ENCODE measurements around the gene TCFL5.
A peak's percentile ranks its signal among the peaks of the same experiment; 100 is the strongest.

TCFL5 gene

GRCh38 chr20:62811720-62812119, 49.9 kb downstream of the TCFL5 start:
- no peaks in the 10 kb centered on the region for H3K9me3 Mint-ChIP-seq
- no peak overlapping the region for H3K27ac Mint-ChIP-seq
- peaks cover 16% of the 10 kb centered on the region for H3K4me1 Mint-ChIP-seq
- peaks cover 5% of the 10 kb centered on the region for H3K27me3 Mint-ChIP-seq
- no peak overlapping the region for H3K4me3 Mint-ChIP-seq
- H3K36me3 Mint-ChIP-seq: peaks cover 2% of the 10 kb centered on the region

DNA sequence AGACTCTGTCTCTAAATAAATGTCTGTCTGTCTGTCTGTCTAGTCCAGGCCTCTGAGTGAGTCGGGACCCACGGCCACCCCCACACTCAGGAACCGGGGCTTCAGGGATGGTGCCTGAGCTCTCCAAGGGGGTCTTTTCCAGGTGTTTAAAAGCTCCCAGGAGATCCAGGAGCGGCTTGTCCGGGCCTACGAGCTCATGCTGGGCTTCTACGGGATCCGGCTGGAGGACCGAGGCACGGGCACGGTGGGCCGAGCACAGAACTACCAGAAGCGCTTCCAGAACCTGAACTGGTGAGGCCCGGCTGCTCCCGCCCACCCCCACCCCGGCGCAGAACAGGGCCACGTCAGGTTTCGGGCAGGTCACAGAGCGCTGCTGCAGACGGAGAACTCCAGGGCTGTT, 50.3 kb downstream of the TCFL5 start:
- Mint-ChIP-seq H3K27me3 (peaks cover 4% of the 10 kb centered on the region), H3K36me3 (peaks cover 2% of the 10 kb centered on the region), H3K9me3 (no peaks in the 10 kb centered on the region), H3K27ac (no peak overlapping the region), H3K4me1 (peaks cover 20% of the 10 kb centered on the region), H3K4me3 (no peak overlapping the region)

DNA sequence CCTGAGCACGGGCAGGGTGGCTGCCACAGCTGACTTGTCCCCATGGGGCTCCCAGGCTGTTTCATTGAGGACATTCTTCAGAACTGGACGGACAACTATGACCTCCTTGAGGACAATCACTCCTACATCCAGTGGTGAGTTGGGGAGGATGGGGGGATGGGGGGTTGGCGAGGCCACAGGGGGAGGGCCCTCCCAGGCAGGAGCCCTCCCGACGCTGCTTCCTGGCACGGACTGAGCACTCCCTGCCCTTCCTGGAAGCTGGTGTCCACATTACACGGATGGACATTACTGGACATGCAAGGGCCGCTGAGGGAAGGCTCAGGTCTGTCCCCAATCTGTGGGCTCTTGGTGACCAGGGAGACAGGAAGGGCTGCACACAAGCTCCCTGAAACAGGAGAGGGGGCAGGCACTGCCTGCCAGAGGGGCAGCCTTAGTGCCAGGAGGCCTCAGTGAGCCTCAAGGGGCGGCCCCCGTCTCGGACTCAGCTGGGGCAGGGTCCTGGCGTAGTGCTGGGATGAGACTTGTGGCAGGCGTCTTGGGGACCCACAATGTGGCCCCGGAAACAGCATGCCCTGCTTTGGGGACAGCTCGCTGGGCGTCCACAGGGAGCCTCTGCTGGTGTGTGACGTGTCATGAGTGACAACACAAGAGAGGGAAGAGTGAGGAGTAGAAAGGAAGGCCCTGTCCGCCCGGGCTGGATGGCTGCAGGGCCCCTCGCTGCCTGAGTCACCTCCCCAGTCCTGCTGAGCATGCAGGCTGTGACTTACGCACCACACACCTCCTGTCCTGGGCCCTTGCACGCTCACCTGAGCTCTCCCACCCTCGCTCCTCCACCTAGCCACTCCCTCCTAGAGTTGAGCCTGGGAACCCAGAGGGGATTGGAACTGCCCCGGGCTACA, 51.8 kb downstream of the TCFL5 start:
- no peak overlapping the region for H3K27ac Mint-ChIP-seq
- peaks cover 2% of the 10 kb centered on the region for H3K36me3 Mint-ChIP-seq
- H3K4me3 Mint-ChIP-seq: no peak overlapping the region
- H3K9me3 Mint-ChIP-seq: no peaks in the 10 kb centered on the region
- H3K4me1 Mint-ChIP-seq: peaks cover 17% of the 10 kb centered on the region
- no peaks in the 10 kb centered on the region for H3K27me3 Mint-ChIP-seq

DNA sequence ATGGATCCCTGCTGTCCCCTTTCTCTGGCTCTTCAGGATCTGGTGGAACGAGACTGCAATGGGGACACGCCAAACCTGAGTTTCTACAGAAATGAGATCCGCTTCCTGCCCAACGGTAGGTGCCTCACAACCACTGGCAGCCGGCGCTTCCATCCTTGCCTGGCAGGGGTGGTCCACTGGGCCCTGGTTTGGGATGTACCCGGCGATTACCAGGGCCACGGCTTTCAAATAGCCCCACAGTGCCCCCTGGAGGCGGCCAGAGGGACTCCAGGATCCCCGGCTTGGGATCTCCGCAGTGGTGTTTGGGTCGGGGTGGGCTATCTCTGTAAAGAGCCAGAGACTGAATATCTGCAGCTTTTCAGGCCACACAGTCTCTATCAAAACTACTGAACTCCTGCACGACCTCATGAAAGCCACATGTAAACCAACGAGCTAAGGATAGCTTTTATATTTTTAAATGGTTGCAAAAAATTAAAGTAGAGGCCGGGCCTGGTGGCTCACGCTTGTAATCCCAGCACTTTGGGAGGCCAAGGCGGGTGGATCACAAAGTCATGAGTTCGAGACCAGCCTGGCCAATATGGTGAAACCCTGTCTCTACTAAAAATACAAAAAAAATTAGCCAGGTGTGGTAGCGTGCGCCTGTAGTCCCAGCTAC, 53.3 kb downstream of the TCFL5 start:
- Mint-ChIP-seq H3K4me1 (peaks cover 23% of the 10 kb centered on the region), H3K9me3 (no peaks in the 10 kb centered on the region), H3K27me3 (no peaks in the 10 kb centered on the region), H3K36me3 (peaks cover 2% of the 10 kb centered on the region), H3K4me3 (no peak overlapping the region), H3K27ac (peak overlapping the region; percentile 51)

DNA sequence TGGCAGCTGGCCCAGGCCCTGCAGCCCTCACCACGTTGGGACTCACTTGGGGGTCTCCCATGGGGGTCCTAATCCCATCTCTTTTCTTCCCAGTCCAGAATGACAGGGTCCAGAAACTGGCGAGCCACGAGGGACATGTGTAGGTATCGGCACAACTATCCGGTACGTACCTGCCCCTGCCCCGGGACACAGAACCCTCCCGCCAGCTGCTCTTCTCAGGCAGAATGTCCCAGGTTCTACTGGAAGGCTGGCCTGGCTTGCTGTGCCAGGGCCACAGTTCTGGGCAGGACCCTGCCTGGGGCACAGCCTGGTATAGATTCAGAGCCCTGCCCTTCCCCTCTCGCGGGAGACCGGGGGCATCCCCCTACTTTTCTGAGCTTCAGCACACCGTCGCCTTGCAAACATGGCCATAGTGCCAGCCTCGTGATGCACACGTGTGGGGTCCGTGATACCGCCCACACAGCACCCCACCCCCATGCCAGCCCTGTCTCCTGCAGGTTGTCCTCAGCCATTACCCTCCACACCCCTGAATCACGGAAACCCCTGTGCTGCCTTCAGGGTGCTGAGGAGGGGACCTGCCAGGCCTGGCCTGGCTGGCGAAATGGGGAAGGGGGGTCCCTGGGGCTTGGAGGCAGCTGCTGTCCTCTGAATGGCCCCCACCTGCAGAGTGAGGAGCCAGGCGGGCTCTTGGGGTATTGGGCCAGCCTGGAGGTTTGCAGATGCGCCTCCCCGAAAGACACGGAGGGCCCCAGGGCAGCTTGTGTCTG, 54.0 kb downstream of the TCFL5 start:
- Mint-ChIP-seq H3K4me1 (peaks cover 23% of the 10 kb centered on the region), H3K9me3 (no peaks in the 10 kb centered on the region), H3K36me3 (peaks cover 2% of the 10 kb centered on the region), H3K4me3 (no peak overlapping the region), H3K27ac (no peak overlapping the region), H3K27me3 (no peaks in the 10 kb centered on the region)

DNA sequence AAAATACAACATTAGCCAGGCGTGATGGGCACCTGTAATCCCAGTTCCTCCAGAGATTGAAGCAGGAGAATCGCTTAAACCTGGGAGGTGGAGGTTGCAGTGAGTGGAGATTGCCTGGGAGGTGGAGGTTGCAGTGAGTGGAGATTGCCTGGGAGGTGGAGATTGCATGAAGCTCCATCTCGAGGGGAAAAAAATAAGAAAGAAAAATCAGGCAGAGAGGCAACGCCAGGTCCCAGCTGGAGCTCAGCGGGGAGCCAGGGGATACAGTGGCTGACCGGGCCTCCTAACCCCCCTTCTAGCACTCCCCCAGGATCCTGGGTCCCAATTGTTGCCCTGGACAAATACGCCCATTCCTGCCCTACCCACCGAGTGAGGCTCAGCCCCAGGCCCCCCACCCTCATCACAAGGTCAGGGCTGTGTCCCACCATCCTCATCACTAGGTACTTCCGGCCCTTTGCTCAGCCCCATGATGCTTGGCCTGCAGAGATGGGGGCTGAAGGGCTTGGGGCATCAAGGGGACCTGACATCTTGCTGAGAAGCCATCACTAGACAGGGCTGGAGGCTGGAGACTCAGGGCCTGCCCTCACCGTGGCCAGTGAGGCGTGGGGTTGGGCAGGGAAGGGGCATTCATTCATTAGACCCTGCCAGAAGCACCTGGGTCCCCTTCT, 55.1 kb downstream of the TCFL5 start:
- Mint-ChIP-seq H3K27me3 (no peaks in the 10 kb centered on the region), H3K4me3 (peak overlapping the region; percentile 88), H3K9me3 (no peaks in the 10 kb centered on the region), H3K4me1 (peaks cover 23% of the 10 kb centered on the region), H3K27ac (peak overlapping the region; percentile 46), H3K36me3 (peaks cover 2% of the 10 kb centered on the region)

- H3K36me3 Mint-ChIP-seq: peaks cover 2% of the 10 kb centered on the region
- H3K4me3 Mint-ChIP-seq: peak overlapping the region; percentile 88
- no peaks in the 10 kb centered on the region for H3K27me3 Mint-ChIP-seq
- H3K9me3 Mint-ChIP-seq: no peaks in the 10 kb centered on the region
- H3K27ac Mint-ChIP-seq: peak overlapping the region; percentile 41
- H3K4me1 Mint-ChIP-seq: peaks cover 23% of the 10 kb centered on the region
These were observed 55.8 kb downstream of the TCFL5 start for GRCh38 chr20:62805711-62806382.

DNA sequence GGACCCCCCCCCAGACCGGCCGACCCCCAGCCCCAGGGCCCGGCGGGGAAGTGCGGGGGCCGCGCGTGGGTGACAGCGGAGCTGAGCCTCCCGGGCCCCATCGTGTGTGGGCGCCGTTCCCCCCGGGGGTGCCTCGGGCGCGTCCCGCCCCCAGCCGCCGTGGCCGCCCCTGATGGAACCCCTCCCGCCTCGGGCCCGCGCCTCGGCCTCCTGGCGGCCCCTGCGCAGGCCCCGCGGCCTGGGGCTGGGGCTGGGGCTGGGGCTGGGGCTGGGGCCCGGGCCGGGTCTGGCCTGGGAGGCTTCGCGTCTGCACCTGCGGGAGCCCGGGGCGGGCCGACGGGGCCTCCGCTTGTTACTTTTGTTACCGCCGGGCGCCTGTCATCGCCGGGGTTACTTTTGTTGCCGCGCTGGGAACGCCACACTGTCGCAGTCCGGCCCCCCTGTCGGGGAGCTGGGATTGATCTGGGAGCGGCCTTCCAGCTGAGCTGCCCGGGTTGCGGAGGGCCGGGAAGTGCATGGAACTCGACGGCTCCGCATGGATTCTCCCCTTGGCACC, 56.4 kb downstream of the TCFL5 start:
- Mint-ChIP-seq H3K36me3 (peaks cover 2% of the 10 kb centered on the region), H3K9me3 (no peaks in the 10 kb centered on the region), H3K27ac (no peak overlapping the region), H3K4me1 (peaks cover 23% of the 10 kb centered on the region), H3K4me3 (peak overlapping the region; percentile 88), H3K27me3 (no peaks in the 10 kb centered on the region)

DNA sequence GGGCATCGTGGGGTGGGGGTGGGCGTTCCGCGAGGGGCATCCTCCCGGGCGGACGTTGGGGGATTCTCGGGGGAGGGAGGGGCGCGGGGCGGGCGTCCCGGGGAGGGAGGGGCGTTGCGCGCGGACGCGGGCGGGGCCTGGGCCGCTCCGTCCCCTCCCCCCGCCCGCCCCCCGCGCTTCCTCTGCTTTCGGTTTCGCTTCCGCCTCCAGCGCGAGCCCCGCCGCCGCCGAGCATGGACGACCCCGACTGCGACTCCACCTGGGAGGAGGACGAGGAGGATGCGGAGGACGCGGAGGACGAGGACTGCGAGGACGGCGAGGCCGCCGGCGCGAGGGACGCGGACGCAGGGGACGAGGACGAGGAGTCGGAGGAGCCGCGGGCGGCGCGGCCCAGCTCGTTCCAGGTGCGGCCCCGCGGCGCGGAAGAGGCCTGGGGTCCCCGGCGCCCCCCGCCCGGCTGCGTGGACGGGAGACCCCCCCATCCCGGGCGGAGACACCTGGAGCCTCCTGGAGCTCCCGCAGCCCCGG, 56.9 kb downstream of the TCFL5 start, which contains the start of gene OGFR:
TSS of gene OGFR (plus strand) at position 209 of the 528 bp plus-strand sequence. CDS start at position 234, 25 bp downstream.
- Mint-ChIP-seq H3K4me1 (peaks cover 23% of the 10 kb centered on the region), H3K36me3 (peaks cover 2% of the 10 kb centered on the region), H3K27me3 (no peaks in the 10 kb centered on the region), H3K27ac (peak within 1 kb of the TSS; percentile 94), H3K4me3 (peak within 1 kb of the TSS; percentile 92), H3K9me3 (no peaks in the 10 kb centered on the region)

DNA sequence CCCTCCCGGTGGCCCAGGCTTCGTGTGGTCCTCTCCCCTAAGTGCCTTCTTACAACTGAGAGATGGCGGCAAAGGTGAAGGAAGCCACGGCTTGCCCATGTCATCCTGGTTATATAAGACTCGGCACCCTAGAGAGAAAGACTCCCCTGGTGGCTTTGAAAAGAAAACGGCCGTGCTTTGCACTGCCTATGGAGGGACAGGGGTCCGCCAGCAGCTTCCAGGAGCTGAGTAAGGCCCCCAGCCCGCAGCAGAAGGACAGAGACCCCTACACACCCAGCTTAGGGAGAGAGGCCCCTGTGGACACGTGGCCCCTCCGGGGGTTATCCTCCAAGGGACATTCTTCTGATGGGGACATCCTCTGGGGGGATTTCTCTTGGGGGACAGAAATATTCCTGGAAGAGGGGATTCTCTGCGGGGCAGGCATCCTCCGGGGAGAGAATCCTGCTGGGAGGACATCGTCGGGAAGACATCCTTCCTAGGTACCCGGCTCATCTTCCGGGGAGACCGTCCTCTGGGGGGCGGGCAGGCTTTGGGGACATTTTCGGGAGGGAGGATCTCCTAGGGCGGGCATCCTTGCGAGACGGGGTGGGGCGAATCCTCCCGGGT, 57.5 kb downstream of the TCFL5 start:
- Mint-ChIP-seq H3K27me3 (no peaks in the 10 kb centered on the region), H3K36me3 (peaks cover 2% of the 10 kb centered on the region), H3K27ac (peak overlapping the region; percentile 94), H3K4me1 (peaks cover 23% of the 10 kb centered on the region), H3K9me3 (no peaks in the 10 kb centered on the region), H3K4me3 (peak overlapping the region; percentile 92)

GRCh38 chr20:62802026-62802712, 59.5 kb downstream of the TCFL5 start:
- Mint-ChIP-seq H3K9me3 (no peaks in the 10 kb centered on the region), H3K27me3 (no peaks in the 10 kb centered on the region), H3K27ac (no peak overlapping the region), H3K36me3 (peaks cover 1% of the 10 kb centered on the region), H3K4me3 (no peak overlapping the region), H3K4me1 (peaks cover 32% of the 10 kb centered on the region)

DNA sequence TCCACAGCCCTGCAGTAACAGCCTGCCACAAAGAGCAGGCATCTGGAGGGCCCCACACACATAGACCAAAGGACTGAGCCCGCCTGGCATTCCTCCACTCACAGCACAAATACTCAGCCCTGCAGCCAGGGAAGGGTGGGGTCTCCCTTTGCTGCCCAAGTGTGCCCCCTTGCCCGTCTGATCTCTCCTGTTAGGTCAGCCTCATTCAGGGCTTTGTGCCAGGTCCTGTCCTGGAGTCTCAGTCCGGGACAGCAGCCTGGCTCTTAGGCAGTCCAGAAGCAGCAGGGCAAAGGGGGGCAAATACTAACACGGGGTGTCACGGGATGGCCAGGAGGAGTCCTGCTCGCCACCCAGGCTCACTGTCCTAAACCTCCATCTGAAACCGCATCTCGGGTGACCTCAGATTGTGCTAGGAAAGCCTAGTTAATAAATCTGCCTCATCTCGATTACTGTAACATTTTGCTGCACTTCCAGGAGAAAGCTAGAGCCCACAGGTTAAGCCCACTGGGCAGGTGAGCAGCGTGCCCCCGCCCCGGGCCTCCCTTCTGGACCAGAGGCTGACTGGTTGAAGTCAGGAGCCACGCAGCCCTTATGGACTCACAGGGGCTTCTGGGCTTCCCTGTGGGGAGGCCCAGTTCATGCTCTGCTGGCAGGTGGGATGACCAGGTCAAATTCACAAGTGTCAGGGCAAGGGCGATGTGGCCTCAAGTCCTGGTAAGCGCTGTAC, 60.2 kb downstream of the TCFL5 start:
- Mint-ChIP-seq H3K9me3 (no peaks in the 10 kb centered on the region), H3K27me3 (no peaks in the 10 kb centered on the region), H3K4me1 (peaks cover 28% of the 10 kb centered on the region), H3K27ac (no peak overlapping the region), H3K4me3 (no peak overlapping the region), H3K36me3 (peaks cover 1% of the 10 kb centered on the region)
